Upper lobe of left lung (tissue), 6 donors: ENCODE results near the gene HOXD10. TPM values are rescaled to one million over a fixed set of nuclear protein-coding genes. Genes with fewer than 3 reads are reported as not detected.

Experiments used
- ATAC-seq, 2 donors: fragments of 200-7000 bp; cut with Tn5 transposase; one replicate each; pipeline ENCODE4 v1.9.1; 2022; ENCODE audit warnings: mild to moderate bottlenecking in 2 of 2, moderate library complexity in 2 of 2; ENCODE audit not compliant: low FRiP score in 2 of 2
- DNase-seq, 2 donors: peaks; one replicate each; pipeline ENCODE4 v3.0.0-alpha.2; 2019 to 2020
- H3K27ac ChIP-seq, 4 donors: fragments of 200-600 bp; sonication (generic); one replicate each; pipeline ENCODE4 v1.5.1; 2016 to 2019
- H3K27me3 ChIP-seq, 4 donors: fragments of 200-600 bp; sonication (generic); one replicate each; pipeline ENCODE4 v1.5.1; 2017 to 2019
- H3K36me3 ChIP-seq, 4 donors: fragments of 200-600 bp; sonication (generic); one replicate each; pipeline ENCODE4 v1.5.1; 2016 to 2019
- H3K4me1 ChIP-seq, 4 donors: fragments of 200-600 bp; sonication (generic); one replicate each; pipeline ENCODE4 v1.5.1; 2018 to 2019
- H3K4me3 ChIP-seq, 4 donors: fragments of 200-600 bp; sonication (generic); one replicate each; pipeline ENCODE4 v1.5.1; 2017 to 2019; ENCODE audit warnings: mild to moderate bottlenecking in 2 of 4, moderate library complexity in 1 of 4
- H3K9me3 ChIP-seq, 4 donors: fragments of 200-600 bp; sonication (generic); one replicate each; pipeline ENCODE4 v1.5.1; 2018 to 2019
- CTCF ChIP-seq, 6 experiments: fragments of 450-650 bp in 4 of 6; fragments of 200-600 bp in 2 of 6; sonication (generic) in 2 of 6; IDR thresholded peaks; one replicate each; pipeline ENCODE4 v1.5.1; 2016 to 2019; ENCODE audit warnings: antibody characterized with exemption in 6 of 6
- EP300 ChIP-seq, 4 donors: sonication (generic); formaldehyde crosslinking; IDR thresholded peaks; one replicate each; pipeline ENCODE4 v1.5.1; 2017; ENCODE audit warnings: antibody characterized with exemption in 4 of 4, control low read depth in 2 of 4
- POLR2A ChIP-seq, 4 donors: fragments of 450-650 bp; IDR thresholded peaks; one replicate each; pipeline ENCODE4 v1.5.1; 2016 to 2017; ENCODE audit warnings: antibody characterized with exemption in 4 of 4, mild to moderate bottlenecking in 2 of 4
- POLR2AphosphoS5 ChIP-seq, 2 donors: sonication (generic); formaldehyde crosslinking; IDR thresholded peaks; one replicate each; pipeline ENCODE4 v1.5.1; 2017; ENCODE audit warnings: antibody characterized with exemption in 2 of 2
- WGBS, 2 donors: methylation state at CpG; one replicate each; pipeline ENCODE4 v1.1.5; 2017 to 2018; 5-methylcytosine and 5-hydroxymethylcytosine counted together
- total RNA-seq, 6 donors: library from RNA; depleted of rRNA in 4 of 6; stranded (reverse); fragments of >200 nt in 4 of 6; gene quantifications; one replicate each; pipeline versions ENCODE4 v1.1.0 to v1.2.1, GENCODE V29; 2016 to 2021
- donor health status: DM: no; HTN: no; CAD: no; lungs with moderate emphysema.
- donor health status: DM: no; HTN: yes; CAD: no; lungs with severe emphysema.

HOXD10 gene
- total RNA-seq, 6 donors from 2014 or later, result 0.47 to 0.55 TPM; not detected in 4

- Histone ChIP-seq H3K4me3 (no peak overlapping the region), H3K36me3 (no peaks in the 10 kb centered on the region), H3K27ac (no peak overlapping the region), H3K27me3 (peaks cover 0 to 90% (median 57%) of the 10 kb centered on the region in 4 donors), H3K9me3 (no peaks in the 10 kb centered on the region), H3K4me1 (peaks cover 18 to 38% (median 26%) of the 10 kb centered on the region in 4 donors)
- no peak for TF ChIP-seq EP300 (IDR thresholded peaks at IDR 0.05)
- no peak for TF ChIP-seq POLR2AphosphoS5 (IDR thresholded peaks at IDR 0.05)
- TF ChIP-seq CTCF (IDR thresholded peaks at IDR 0.05), result no peak
- TF ChIP-seq POLR2A (IDR thresholded peaks at IDR 0.05), result no peak
- DNase-seq, result no peak
- 6 to 9% methylated on average over 16 to 30 of the region's 30 CpGs for WGBS, 2 donors
- ATAC-seq, result no peak
Measured at GRCh38 chr2:176099159-176099727, 17.3 kb upstream of the HOXD10 start.

GRCh38 chr2:176099728-176100546, 16.6 kb upstream of the HOXD10 start, which contains the start of gene HOXD12:
HOXD12 (plus strand) TSS chr2:176099795; CDS start chr2:176099802, 7 bp downstream.
- H3K36me3 ChIP-seq, result no peaks in the 10 kb centered on the region
- no peak for ATAC-seq
- H3K27ac ChIP-seq, result no peak within 1 kb of the TSS
- H3K4me1 ChIP-seq, result peaks cover 23 to 45% (median 30%) of the 10 kb centered on the region in 4 donors
- 0 to 7% methylated on average over 7 to 47 of the region's 70 CpGs for WGBS, 2 donors
- peak in 1 of 2 donors; percentile 73 for DNase-seq
- no peaks in the 10 kb centered on the region for H3K9me3 ChIP-seq
- H3K4me3 ChIP-seq, result no peak within 1 kb of the TSS
- peaks cover 0 to 90% (median 61%) of the 10 kb centered on the region in 4 donors for H3K27me3 ChIP-seq
- TF ChIP-seq EP300 (IDR thresholded peaks at IDR 0.05) (no peak), POLR2AphosphoS5 (IDR thresholded peaks at IDR 0.05) (no peak), CTCF (IDR thresholded peaks at IDR 0.05) (no peak), POLR2A (IDR thresholded peaks at IDR 0.05) (no peak)

GRCh38 chr2:176100547-176101140, 15.9 kb upstream of the HOXD10 start:
- Histone ChIP-seq H3K27ac (no peak overlapping the region), H3K4me1 (peaks cover 23 to 49% (median 30%) of the 10 kb centered on the region in 4 donors), H3K4me3 (no peak overlapping the region), H3K36me3 (no peaks in the 10 kb centered on the region), H3K9me3 (no peaks in the 10 kb centered on the region), H3K27me3 (peaks cover 0 to 91% (median 63%) of the 10 kb centered on the region in 4 donors)
- TF ChIP-seq POLR2AphosphoS5 (IDR thresholded peaks at IDR 0.05) (no peak), EP300 (IDR thresholded peaks at IDR 0.05) (no peak), CTCF (IDR thresholded peaks at IDR 0.05) (no peak), POLR2A (IDR thresholded peaks at IDR 0.05) (no peak)
- WGBS, 2 donors, result 12% methylated on average over 14 to 28 of the region's 28 CpGs
- DNase-seq (no peak), ATAC-seq (no peak)

- Histone ChIP-seq H3K9me3 (no peaks in the 10 kb centered on the region), H3K27me3 (peaks cover 0 to 95% (median 63%) of the 10 kb centered on the region in 4 donors), H3K4me1 (peaks cover 22 to 46% (median 31%) of the 10 kb centered on the region in 4 donors), H3K36me3 (no peaks in the 10 kb centered on the region), H3K27ac (no peak overlapping the region), H3K4me3 (no peak overlapping the region)
- 2 to 9% methylated on average over 2 of the region's 2 CpGs for WGBS, 2 donors
- DNase-seq, result no peak
- no peak for ATAC-seq
- TF ChIP-seq EP300 (IDR thresholded peaks at IDR 0.05) (no peak), CTCF (IDR thresholded peaks at IDR 0.05) (no peak), POLR2AphosphoS5 (IDR thresholded peaks at IDR 0.05) (no peak), POLR2A (IDR thresholded peaks at IDR 0.05) (no peak)
Measured at GRCh38 chr2:176101216-176101830, 15.3 kb upstream of the HOXD10 start.
